AG09309 (cell line): ENCODE measurements around the gene C7orf33.
"Not testable (repeated sequence)": the region's sequence is repeated elsewhere in the genome, so short reads cannot be mapped to it uniquely, and the experiment has no call there.

Experiments used
- DNase-seq: peaks from one replicate; pipeline ENCODE4 v3.0.0-alpha.2; 2010; ENCODE audit warnings: low read depth
- H3K4me3 ChIP-seq: 2 replicates; pipeline ENCODE4 v1.5.1; 2011; ENCODE audit warnings: mild to moderate bottlenecking, low read depth, low read length, moderate library complexity; ENCODE audit not compliant: control insufficient read depth
- TF ChIP-seq, protein P1 (sequence below): IDR thresholded peaks from 2 replicates; pipeline ENCODE4 v1.5.1; 2011; ENCODE audit warnings: mild to moderate bottlenecking, low read depth, low read length, inconsistent platforms; ENCODE audit not compliant: insufficient read depth, control insufficient read depth; ENCODE audit errors: missing control alignments

C7orf33 gene

DNA sequence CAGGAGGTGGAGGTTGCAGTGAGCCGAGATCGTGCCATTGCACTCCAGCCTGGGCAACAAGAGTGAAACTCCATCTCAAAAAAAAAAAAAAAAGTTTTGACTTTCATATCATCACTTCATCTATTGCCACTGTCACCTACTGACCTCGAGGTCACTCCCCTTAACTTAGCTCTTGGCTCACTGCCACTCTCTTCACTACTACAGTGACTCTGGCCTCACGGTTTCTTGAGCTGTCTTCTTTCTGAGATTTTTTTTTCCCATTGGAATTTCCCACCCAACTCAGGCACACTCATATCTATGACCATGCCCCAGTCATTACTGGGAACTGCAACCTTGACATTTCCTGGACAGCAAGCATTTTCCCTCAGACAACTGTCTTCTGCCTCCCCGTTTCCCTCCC lies 42.6 kb upstream of the C7orf33 start:
- no peak overlapping the region for H3K4me3 ChIP-seq
- TF ChIP-seq, protein P1, sequence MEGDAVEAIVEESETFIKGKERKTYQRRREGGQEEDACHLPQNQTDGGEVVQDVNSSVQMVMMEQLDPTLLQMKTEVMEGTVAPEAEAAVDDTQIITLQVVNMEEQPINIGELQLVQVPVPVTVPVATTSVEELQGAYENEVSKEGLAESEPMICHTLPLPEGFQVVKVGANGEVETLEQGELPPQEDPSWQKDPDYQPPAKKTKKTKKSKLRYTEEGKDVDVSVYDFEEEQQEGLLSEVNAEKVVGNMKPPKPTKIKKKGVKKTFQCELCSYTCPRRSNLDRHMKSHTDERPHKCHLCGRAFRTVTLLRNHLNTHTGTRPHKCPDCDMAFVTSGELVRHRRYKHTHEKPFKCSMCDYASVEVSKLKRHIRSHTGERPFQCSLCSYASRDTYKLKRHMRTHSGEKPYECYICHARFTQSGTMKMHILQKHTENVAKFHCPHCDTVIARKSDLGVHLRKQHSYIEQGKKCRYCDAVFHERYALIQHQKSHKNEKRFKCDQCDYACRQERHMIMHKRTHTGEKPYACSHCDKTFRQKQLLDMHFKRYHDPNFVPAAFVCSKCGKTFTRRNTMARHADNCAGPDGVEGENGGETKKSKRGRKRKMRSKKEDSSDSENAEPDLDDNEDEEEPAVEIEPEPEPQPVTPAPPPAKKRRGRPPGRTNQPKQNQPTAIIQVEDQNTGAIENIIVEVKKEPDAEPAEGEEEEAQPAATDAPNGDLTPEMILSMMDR: no peak
- DNase-seq: no peak

DNA sequence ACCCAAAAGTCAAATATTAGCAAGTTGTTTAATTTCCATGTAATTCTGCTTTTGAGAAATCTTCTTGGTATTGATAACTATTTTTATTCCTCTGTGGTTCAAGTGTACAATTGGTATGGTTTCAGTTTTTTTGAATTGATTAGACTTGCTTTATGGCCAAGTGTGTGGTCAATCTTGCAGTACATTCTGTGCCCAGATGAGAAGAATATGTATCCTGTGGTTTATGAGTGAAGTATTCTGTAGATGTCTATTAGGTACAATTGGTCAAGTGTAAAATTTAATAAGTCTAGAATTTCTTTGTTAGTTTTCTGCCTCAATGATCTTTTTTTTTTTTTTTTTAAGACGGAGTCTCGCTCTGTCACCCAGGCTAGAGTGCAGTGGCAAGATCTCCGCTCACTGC lies 36.6 kb upstream of the C7orf33 start:
- TF ChIP-seq, protein P1: no peak

DNA sequence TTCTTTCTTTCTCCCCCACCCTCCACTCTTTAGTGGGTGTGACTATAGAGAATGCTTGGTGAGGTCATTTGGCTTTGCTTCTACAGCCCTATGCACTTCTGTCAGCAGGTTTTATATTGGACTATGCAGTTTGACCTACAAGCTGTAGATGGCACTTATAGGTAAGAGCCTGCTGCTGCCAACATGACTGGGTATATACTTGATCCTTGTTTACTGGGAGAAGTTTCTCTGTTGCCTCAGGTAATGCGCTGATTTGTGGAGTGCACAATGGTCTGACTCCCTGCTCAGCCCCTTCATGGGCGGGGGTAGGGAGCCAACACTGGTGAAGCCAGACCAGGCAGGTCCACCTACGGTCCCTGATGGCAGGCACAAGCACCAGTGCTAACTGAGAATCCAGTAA lies 33.7 kb upstream of the C7orf33 start:
- TF ChIP-seq, protein P1: no peak
- H3K4me3 ChIP-seq: no peak overlapping the region
- DNase-seq: no peak

More for the DNA sequence above, 36.6 kb upstream of the C7orf33 start:
- no peak overlapping the region for H3K4me3 ChIP-seq
- no peak for DNase-seq

DNA sequence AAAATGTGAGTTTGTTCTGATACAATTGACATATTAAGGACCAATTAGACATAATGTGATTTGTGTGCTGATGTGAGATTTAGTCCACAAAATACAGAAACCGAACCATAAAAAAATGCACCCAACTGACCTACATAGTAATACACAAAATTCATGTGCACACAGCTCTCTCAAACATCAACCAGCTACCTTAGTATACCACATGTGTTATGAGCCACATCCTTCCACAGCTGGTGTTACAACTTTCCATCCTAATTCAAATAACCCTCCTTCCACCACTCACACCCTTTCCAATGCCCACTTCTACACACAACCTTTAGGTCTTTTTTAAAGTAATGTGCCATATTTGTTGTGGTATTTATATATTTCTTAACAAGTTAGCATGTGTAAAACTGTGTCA lies 31.7 kb upstream of the C7orf33 start:
- no peak overlapping the region for H3K4me3 ChIP-seq
- DNase-seq: no peak
- TF ChIP-seq, protein P1: no peak

DNA sequence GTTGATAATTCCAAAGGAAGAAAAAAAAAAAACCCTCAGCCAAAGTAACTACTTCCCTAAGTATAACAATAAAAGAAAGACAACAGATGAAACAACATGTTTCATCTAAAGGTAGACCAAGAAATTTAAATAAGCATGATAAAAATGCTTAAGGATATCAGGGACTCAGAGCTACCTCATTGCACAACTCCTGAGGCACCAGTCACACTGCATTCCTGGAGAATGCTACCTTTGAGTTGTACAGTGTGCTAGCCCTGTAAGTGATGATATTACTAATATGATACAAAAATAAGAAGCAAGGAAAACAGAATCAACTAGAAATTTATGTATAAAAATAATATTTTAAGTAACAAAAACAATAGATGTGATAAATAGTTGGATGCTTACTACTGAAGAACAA lies 29.5 kb upstream of the C7orf33 start:
- H3K4me3 ChIP-seq: no peak overlapping the region
- TF ChIP-seq, protein P1: no peak
- DNase-seq: no peak

DNA sequence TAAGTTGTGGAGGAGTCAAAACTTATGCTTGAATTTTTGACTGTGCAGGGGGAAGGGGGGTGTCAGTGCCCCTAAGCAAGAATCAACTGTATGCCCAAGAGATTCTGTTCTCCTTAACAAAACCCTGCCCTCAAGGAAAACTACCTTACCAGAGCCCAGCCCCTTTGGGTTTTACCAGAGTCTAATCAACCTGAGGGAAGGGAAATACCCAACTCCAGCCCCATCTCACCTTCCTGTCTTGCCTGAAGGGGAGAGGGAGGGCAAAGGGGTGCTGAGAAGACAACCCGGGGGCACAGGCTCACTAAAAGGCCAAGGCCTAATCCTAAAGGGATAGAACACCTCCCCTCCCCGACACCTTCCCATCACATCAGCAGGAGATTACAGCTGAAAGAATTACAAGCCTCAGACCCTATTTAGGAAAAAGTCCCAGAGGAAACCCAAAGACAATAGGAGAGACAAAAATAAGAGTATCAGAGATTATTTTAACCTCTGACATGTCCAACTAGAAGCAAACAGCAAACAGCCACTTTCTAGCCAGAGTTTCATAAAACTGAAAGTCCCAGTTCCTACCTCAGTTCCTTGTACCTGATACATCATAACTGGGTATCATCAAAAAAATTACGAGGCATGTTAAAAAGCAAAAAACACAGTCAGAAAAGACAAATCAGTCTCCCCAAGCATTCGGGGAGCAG lies 26.8 kb upstream of the C7orf33 start:
- TF ChIP-seq, protein P1: no peak

DNA sequence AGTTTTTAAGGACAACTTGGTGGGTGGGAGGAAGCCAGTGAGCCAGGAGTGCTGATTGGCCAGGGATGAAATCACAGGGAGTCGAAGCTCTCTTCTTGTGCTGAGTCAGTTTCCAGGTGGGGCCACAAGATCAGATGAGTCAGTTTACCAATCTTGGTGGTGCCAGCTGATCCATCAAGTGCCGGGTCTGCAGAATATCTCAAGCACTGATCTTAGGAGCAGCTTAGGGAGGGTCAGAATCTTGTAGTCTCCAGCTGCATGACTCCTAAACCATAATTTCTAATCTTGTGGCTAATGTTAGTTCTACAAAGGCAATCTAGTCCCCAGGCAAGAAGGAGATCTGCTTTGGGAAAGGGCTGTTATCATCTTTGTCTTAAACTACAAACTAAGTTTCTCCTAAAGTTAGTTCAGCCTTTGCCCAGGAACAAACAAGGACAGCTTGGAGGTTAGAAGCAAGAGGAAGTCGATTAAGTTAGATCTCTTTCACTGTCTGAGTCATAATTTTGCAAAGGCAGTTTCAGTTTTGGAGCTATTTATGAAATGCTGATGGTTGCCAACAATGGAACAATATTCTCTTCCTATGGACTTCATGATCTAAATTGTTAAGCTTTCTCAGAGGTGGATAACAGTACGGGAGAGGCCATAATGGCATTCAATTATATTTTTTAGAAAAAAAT lies 26.2 kb upstream of the C7orf33 start:
- not testable (repeated sequence) for DNase-seq, H3K4me3 ChIP-seq

More for the DNA sequence above, 26.8 kb upstream of the C7orf33 start:
- no peak overlapping the region for H3K4me3 ChIP-seq
- no peak for DNase-seq
